Thyroid gland (tissue), 4 donors: ENCODE data around the gene SLC10A7. TPM values are rescaled to one million over a fixed set of nuclear protein-coding genes. Genes with fewer than 3 reads are reported as not detected.

Experiments used
- DNase-seq, 2 donors: peaks; one replicate each; pipeline ENCODE4 v3.0.0-alpha.2; 2019
- H3K27ac ChIP-seq, 3 donors: fragments of 200-600 bp; sonication (generic); 1 replicate in 2 of 3; 2 replicates in 1 of 3; pipeline ENCODE4 v1.5.1; 2016 to 2019; ENCODE audit warnings: mild to moderate bottlenecking in 1 of 3, moderate library complexity in 1 of 3
- H3K27me3 ChIP-seq: fragments of 200-600 bp; sonication (generic); one replicate; pipeline ENCODE4 v1.5.1; 2019
- H3K36me3 ChIP-seq, 2 donors: fragments of 200-600 bp; sonication (generic); one replicate each; pipeline ENCODE4 v1.5.1; 2016 to 2019
- H3K4me1 ChIP-seq, 2 donors: fragments of 200-600 bp; sonication (generic); one replicate each; pipeline ENCODE4 v1.5.1; 2017 to 2019
- H3K4me3 ChIP-seq, 3 donors: fragments of 200-600 bp; sonication (generic); replicated peaks in 1 of 3; 1 replicate in 2 of 3; 2 replicates in 1 of 3; pipeline ENCODE4 v1.5.1; 2016; ENCODE audit warnings: mild to moderate bottlenecking in 1 of 3
- H3K9me3 ChIP-seq: fragments of 200-600 bp; sonication (generic); one replicate; pipeline ENCODE4 v1.5.1; 2017
- CTCF ChIP-seq, 6 experiments: fragments of 200-600 bp in 3 of 6; fragments of 450-650 bp in 3 of 6; sonication (generic) in 3 of 6; IDR thresholded peaks; one replicate each; pipeline ENCODE4 v1.5.1; 2016 to 2019; ENCODE audit warnings: antibody characterized with exemption in 6 of 6, mild to moderate bottlenecking in 2 of 6, inconsistent platforms in 1 of 6, moderate library complexity in 1 of 6
- POLR2A ChIP-seq, 2 donors: fragments of 450-650 bp; IDR thresholded peaks; one replicate each; pipeline ENCODE4 v1.6.1; 2017; ENCODE audit warnings: antibody characterized with exemption in 2 of 2, mild to moderate bottlenecking in 2 of 2, moderate library complexity in 1 of 2
- WGBS, 2 donors: methylation state at CpG; one replicate each; pipeline ENCODE4 v1.1.5; 2017; 5-methylcytosine and 5-hydroxymethylcytosine counted together
- intact Hi-C: fragments of 100-400 bp; cut with DNase I; formaldehyde crosslinking; loops from one replicate; pipeline ENCODE4 v1.15.1; 2023
- total RNA-seq, 4 donors: library from RNA; depleted of rRNA; stranded (reverse); fragments of >200 nt; gene quantifications; one replicate each; pipeline ENCODE4 v1.2.3, GENCODE V29; 2016

Gene SLC10A7
- total RNA-seq, 4 donors from 2014 or later: 16.7 to 29.9 (median 23.1) TPM

DNA sequence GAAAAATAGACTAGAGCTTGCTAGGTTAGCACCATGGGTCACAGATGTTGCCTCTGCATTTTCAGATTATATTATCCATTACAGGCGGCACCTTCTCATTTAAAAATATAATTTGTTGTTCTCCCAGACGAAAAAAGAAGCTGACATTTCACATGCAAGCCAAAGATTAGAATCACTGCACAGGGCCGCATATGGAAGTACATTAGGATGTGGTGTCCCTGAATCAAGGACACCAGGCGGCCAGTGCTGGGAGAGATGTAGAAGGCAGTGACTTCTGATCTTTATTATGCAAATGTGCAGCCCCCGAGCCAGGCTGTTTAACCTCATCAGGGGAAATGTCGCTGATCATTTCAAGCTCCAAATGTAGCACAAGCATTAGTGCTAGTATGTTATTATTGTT is 284.6 kb downstream of the SLC10A7 start:
- Histone ChIP-seq H3K27me3 (no peaks in the 10 kb centered on the region), H3K27ac (no peak overlapping the region), H3K4me3 (no peak overlapping the region), H3K4me1 (peaks cover 0 to 10% of the 10 kb centered on the region in 2 donors), H3K9me3 (no peaks in the 10 kb centered on the region), H3K36me3 (no peaks in the 10 kb centered on the region)
- no peak for DNase-seq
- WGBS, 2 donors: 84 to 88% methylated on average over 6 of the region's 6 CpGs
- TF ChIP-seq POLR2A (IDR thresholded peaks at IDR 0.05) (no peak), CTCF (IDR thresholded peaks at IDR 0.05) (no peak)
- intact Hi-C loops: no loop called here

DNA sequence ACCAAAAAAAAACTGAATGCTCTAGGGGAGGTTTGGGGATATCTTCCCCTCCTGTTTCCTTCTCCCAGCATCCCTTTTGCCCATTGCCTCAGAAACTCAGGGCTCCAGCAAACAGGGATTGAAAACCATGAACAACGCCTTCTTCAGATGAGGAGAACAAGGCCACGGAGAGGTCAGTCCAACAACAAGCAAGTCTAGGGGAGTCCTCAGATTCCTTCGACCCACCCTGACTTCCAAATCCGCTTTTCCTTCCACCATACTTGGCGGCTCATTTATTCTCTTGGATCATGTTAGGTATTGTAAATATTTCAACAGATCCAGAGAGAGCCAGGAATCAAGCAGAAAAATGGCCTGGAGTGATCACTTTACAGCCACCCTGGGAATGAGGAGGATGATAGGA is 285.5 kb downstream of the SLC10A7 start:
- Histone ChIP-seq H3K27ac (no peak overlapping the region), H3K27me3 (no peaks in the 10 kb centered on the region), H3K36me3 (no peaks in the 10 kb centered on the region), H3K4me3 (no peak overlapping the region), H3K9me3 (no peaks in the 10 kb centered on the region), H3K4me1 (peaks cover 0 to 1% of the 10 kb centered on the region in 2 donors)
- intact Hi-C loops: no loop called here
- TF ChIP-seq CTCF (IDR thresholded peaks at IDR 0.05): no peak
- no peak for TF ChIP-seq POLR2A (IDR thresholded peaks at IDR 0.05)
- no peak for DNase-seq
- 63 to 71% methylated on average over 5 of the region's 5 CpGs for WGBS, 2 donors

GRCh38 chr4:146235654-146236177 is 286.0 kb downstream of the SLC10A7 start:
- Histone ChIP-seq H3K4me3 (no peak overlapping the region), H3K4me1 (no peaks in the 10 kb centered on the region), H3K27me3 (no peaks in the 10 kb centered on the region), H3K36me3 (no peaks in the 10 kb centered on the region), H3K9me3 (no peaks in the 10 kb centered on the region), H3K27ac (no peak overlapping the region)
- WGBS, 2 donors: 71% methylated on average over 8 of the region's 8 CpGs
- no peak for TF ChIP-seq CTCF (IDR thresholded peaks at IDR 0.05)
- TF ChIP-seq POLR2A (IDR thresholded peaks at IDR 0.05): no peak
- DNase-seq: no peak
- intact Hi-C loops: no loop called here

- no peaks in the 10 kb centered on the region for H3K4me1 ChIP-seq
- no peaks in the 10 kb centered on the region for H3K27me3 ChIP-seq
- no peak overlapping the region for H3K27ac ChIP-seq
- TF ChIP-seq POLR2A (IDR thresholded peaks at IDR 0.05) (no peak), CTCF (IDR thresholded peaks at IDR 0.05) (no peak)
- H3K4me3 ChIP-seq: no peak overlapping the region
- no peak for DNase-seq
- intact Hi-C loops: no loop called here
- H3K36me3 ChIP-seq: no peaks in the 10 kb centered on the region
- WGBS, 2 donors: 87 to 100% methylated on average over 1 of the region's 1 CpG
- no peaks in the 10 kb centered on the region for H3K9me3 ChIP-seq
These were observed 289.5 kb downstream of the SLC10A7 start for GRCh38 chr4:146232131-146232722.

DNA sequence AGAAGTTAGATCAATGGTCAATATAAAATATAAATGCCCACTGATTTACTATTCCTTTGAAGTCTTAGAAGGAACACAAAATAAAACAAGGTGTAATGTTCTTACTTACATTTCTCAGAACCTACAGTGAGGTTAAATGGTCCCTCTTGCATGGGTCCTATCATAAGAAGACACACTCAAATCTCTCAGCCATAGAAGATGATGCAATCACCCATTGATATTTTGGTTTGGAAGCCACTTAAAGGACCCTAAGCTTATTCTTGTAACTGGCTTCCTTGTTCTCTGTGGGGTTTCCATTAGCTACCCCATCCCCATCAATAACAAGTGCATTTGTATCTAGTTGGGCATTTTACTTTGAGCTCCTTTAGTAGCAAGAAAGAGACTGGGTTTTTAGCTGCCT is 292.3 kb downstream of the SLC10A7 start:
- H3K4me1 ChIP-seq: no peaks in the 10 kb centered on the region
- no peaks in the 10 kb centered on the region for H3K27me3 ChIP-seq
- no peaks in the 10 kb centered on the region for H3K9me3 ChIP-seq
- no peak overlapping the region for H3K4me3 ChIP-seq
- TF ChIP-seq CTCF (IDR thresholded peaks at IDR 0.05) (no peak), POLR2A (IDR thresholded peaks at IDR 0.05) (no peak)
- DNase-seq: no peak
- intact Hi-C loops: no loop called here
- no peak overlapping the region for H3K27ac ChIP-seq
- H3K36me3 ChIP-seq: no peaks in the 10 kb centered on the region
